WTC11 (cell line): ENCODE data around the gene C15orf61.

Experiments
- ATF3 ChIP-seq: sonication (generic); formaldehyde crosslinking; conservative IDR thresholded peaks from 2 replicates; pipeline ENCODE4 v1.8.1; 2022; ENCODE audit warnings: mild to moderate bottlenecking, missing genetic modification reagents
- E2F4 ChIP-seq: sonication (generic); formaldehyde crosslinking; IDR thresholded peaks from 2 replicates; pipeline ENCODE4 v1.8.1; 2022; ENCODE audit warnings: low read depth, mild to moderate bottlenecking, moderate library complexity, missing genetic modification reagents, borderline replicate concordance
- ERG ChIP-seq: fragments of 250-450 bp; sonication (Bioruptor Pico); IDR thresholded peaks from 2 replicates; pipeline ENCODE4 v1.8.0; 2021; ENCODE audit warnings: mild to moderate bottlenecking
- NFE2L1 ChIP-seq: sonication (generic); formaldehyde crosslinking; IDR thresholded peaks from 2 replicates; pipeline ENCODE4 v1.8.1; 2023; ENCODE audit warnings: missing genetic modification reagents
- USF1 ChIP-seq: sonication (generic); formaldehyde crosslinking; IDR thresholded peaks from 2 replicates; pipeline ENCODE4 v1.8.0; 2022; ENCODE audit warnings: mild to moderate bottlenecking, missing genetic modification reagents

GRCh38 chr15:67520321-67521028 lies 456 bp upstream of the C15orf61 start:
- TF ChIP-seq NFE2L1 (no peak), E2F4 (CRISPR knock-in tag) (no peak), ERG (CRISPR knock-in tag) (no peak), ATF3 (no peak), USF1 (no peak)
